GM06990 (cell line): Measurements from ENCODE around the gene GPC6.

Experiments used
- DNase-seq: peaks from one replicate; pipeline ENCODE4 v3.0.0-alpha.2; 2011; ENCODE audit not compliant: insufficient read length; ENCODE audit errors: extremely low read depth
- H3K27me3 ChIP-seq: replicated peaks from 2 replicates; pipeline ENCODE4 v1.6.0; 2011; ENCODE audit warnings: low read length; ENCODE audit not compliant: control insufficient read depth, insufficient read depth
- H3K36me3 ChIP-seq: 2 replicates; pipeline ENCODE4 v1.5.1; 2011; ENCODE audit warnings: low read length; ENCODE audit not compliant: control insufficient read depth, insufficient read depth
- H3K4me3 ChIP-seq: replicated peaks from 2 replicates; pipeline ENCODE4 v1.5.1; 2011; ENCODE audit warnings: low read depth, mild to moderate bottlenecking, control low read depth, low read length
- TF ChIP-seq, protein P1 (sequence below): IDR thresholded peaks from 2 replicates; pipeline ENCODE4 v1.5.1; 2011; ENCODE audit warnings: low read length, control low read depth, mild to moderate bottlenecking, inconsistent platforms; ENCODE audit not compliant: insufficient read depth, poor library complexity, severe bottlenecking

GPC6 gene

DNA sequence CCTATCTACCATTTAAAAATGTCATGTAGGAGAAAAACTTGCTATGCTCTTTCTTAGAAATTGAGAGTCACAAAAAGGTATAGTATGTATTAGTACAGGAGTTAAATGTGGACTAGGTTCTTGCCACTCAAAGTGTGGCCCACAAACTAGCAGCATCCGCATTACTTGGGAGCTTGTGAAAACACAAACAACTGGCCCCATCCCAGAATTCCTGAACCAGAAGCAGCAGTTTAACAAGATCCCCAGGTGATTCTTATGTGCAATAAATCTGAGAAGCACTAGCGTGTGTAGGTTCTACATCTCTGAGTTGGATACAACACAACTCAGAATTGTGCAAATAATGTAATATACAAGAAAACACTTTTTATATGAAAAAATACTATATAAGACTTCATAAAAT is 927.0 kb downstream of the GPC6 start:
- no peaks in the 10 kb centered on the region for H3K36me3 ChIP-seq

GRCh38 chr13:94154367-94154766 is 927.8 kb downstream of the GPC6 start:
- TF ChIP-seq, protein P1, sequence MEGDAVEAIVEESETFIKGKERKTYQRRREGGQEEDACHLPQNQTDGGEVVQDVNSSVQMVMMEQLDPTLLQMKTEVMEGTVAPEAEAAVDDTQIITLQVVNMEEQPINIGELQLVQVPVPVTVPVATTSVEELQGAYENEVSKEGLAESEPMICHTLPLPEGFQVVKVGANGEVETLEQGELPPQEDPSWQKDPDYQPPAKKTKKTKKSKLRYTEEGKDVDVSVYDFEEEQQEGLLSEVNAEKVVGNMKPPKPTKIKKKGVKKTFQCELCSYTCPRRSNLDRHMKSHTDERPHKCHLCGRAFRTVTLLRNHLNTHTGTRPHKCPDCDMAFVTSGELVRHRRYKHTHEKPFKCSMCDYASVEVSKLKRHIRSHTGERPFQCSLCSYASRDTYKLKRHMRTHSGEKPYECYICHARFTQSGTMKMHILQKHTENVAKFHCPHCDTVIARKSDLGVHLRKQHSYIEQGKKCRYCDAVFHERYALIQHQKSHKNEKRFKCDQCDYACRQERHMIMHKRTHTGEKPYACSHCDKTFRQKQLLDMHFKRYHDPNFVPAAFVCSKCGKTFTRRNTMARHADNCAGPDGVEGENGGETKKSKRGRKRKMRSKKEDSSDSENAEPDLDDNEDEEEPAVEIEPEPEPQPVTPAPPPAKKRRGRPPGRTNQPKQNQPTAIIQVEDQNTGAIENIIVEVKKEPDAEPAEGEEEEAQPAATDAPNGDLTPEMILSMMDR: no peak
- DNase-seq: no peak
- Histone ChIP-seq H3K27me3 (no peaks in the 10 kb centered on the region), H3K4me3 (no peak overlapping the region), H3K36me3 (no peaks in the 10 kb centered on the region)

More for the DNA sequence above, 927.0 kb downstream of the GPC6 start:
- no peaks in the 10 kb centered on the region for H3K27me3 ChIP-seq
- TF ChIP-seq, protein P1: no peak
- H3K4me3 ChIP-seq: no peak overlapping the region
- DNase-seq: no peak

DNA sequence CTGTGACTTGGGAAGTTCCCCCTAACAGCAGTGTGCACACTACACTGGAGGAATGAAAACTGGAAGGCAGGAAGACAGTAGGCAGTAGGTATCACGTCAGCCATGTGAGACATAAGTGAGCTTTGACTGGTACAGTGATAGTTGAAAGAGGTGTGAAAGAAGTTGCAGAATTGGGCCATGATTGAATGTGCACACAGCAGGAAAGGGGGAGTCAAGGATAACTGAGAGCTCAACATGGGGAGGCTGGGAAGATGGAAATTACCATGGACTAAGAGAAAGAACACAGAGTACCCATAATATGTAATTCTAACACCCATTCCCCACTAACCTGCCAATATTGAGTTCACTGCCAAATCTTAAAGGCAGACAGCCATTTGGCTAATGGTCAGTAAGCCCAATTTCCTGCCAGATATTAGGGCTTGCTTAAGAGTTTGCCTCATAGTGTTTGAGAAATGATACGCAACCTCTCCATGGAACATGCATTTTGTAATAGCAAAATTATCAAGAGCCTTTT is 931.2 kb downstream of the GPC6 start:
- no peak for DNase-seq
- Histone ChIP-seq H3K4me3 (no peak overlapping the region), H3K36me3 (no peaks in the 10 kb centered on the region), H3K27me3 (no peaks in the 10 kb centered on the region)
- TF ChIP-seq, protein P1: no peak

DNA sequence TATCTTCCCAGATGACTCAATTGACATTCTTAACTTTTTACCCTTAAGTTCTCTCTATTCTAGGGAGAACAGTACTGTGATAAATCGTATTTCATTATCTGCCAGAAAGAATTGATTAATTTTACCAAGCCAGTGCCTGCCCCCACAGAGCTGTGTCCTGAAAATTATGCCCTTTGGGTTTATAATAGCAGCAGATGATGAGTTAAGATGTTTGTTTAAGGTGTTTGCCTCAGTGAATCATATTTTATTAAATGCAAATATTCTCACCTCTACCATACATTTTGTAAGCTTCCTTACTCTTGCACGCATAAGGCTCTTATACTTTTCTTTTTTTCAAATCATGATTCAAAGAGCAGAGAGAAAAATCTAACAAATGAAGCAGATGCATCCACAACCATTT is 934.3 kb downstream of the GPC6 start:
- no peak overlapping the region for H3K4me3 ChIP-seq
- no peaks in the 10 kb centered on the region for H3K36me3 ChIP-seq
- DNase-seq: no peak
- TF ChIP-seq, protein P1: no peak
- H3K27me3 ChIP-seq: no peaks in the 10 kb centered on the region

DNA sequence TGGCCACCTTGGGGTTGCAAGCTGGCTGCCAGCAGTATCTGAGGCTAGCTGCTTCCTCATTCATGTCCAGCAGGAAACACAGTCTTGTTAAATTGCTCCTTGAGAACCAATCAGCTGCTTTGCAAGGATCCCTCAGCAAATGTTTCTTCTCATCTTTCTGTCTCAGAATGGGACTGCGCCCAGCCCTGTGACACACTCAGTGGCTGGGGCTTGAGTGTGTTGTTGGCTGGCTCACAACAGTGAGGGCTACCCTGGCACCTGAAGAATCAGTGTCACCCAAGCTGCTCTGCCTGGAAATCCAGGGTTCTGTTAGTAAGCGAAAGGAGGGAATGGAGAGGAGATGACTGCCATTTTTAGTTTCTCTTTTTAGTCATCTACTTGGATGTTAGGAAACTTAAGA is 935.7 kb downstream of the GPC6 start:
- H3K27me3 ChIP-seq: no peaks in the 10 kb centered on the region
- no peak for DNase-seq
- H3K4me3 ChIP-seq: no peak overlapping the region
- H3K36me3 ChIP-seq: no peaks in the 10 kb centered on the region
- TF ChIP-seq, protein P1: no peak

GRCh38 chr13:94163535-94163934 is 936.9 kb downstream of the GPC6 start:
- no peaks in the 10 kb centered on the region for H3K27me3 ChIP-seq
- no peak for DNase-seq
- no peak overlapping the region for H3K4me3 ChIP-seq
- H3K36me3 ChIP-seq: no peaks in the 10 kb centered on the region
- TF ChIP-seq, protein P1: no peak
